Body of pancreas (tissue), 4 donors: ENCODE data around the gene KRT80.

Experiments used
- POLR2A ChIP-seq, 3 donors: fragments of 450-650 bp; IDR thresholded peaks; one replicate each; pipeline ENCODE4 v1.6.1; 2016; ENCODE audit warnings: antibody characterized with exemption in 3 of 3, mild to moderate bottlenecking in 2 of 3
- TF ChIP-seq, protein P1 (sequence below), 7 experiments: fragments of 450-650 bp in 4 of 7; fragments of 200-600 bp in 3 of 7; sonication (generic) in 3 of 7; IDR thresholded peaks; one replicate each; pipeline ENCODE4 v1.5.1; 2016 to 2019; ENCODE audit warnings: antibody characterized with exemption in 7 of 7

GRCh38 chr12:52127683-52128450, 63.9 kb downstream of the KRT80 start:
- no peak for TF ChIP-seq POLR2A (IDR thresholded peaks at IDR 0.05)
- TF ChIP-seq, protein P1, sequence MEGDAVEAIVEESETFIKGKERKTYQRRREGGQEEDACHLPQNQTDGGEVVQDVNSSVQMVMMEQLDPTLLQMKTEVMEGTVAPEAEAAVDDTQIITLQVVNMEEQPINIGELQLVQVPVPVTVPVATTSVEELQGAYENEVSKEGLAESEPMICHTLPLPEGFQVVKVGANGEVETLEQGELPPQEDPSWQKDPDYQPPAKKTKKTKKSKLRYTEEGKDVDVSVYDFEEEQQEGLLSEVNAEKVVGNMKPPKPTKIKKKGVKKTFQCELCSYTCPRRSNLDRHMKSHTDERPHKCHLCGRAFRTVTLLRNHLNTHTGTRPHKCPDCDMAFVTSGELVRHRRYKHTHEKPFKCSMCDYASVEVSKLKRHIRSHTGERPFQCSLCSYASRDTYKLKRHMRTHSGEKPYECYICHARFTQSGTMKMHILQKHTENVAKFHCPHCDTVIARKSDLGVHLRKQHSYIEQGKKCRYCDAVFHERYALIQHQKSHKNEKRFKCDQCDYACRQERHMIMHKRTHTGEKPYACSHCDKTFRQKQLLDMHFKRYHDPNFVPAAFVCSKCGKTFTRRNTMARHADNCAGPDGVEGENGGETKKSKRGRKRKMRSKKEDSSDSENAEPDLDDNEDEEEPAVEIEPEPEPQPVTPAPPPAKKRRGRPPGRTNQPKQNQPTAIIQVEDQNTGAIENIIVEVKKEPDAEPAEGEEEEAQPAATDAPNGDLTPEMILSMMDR (IDR thresholded peaks at IDR 0.05) = no peak
